GF-D8 (cell line): ENCODE data around the gene STRN.
"Not testable (repeated sequence)": the region's sequence is repeated elsewhere in the genome, so short reads cannot be mapped to it uniquely, and the experiment has no call there.

Experiments used
- DNase-seq: peaks from one replicate; lab custom pipeline; 2025; lab: John Stamatoyannopoulos, UW

STRN gene

DNA sequence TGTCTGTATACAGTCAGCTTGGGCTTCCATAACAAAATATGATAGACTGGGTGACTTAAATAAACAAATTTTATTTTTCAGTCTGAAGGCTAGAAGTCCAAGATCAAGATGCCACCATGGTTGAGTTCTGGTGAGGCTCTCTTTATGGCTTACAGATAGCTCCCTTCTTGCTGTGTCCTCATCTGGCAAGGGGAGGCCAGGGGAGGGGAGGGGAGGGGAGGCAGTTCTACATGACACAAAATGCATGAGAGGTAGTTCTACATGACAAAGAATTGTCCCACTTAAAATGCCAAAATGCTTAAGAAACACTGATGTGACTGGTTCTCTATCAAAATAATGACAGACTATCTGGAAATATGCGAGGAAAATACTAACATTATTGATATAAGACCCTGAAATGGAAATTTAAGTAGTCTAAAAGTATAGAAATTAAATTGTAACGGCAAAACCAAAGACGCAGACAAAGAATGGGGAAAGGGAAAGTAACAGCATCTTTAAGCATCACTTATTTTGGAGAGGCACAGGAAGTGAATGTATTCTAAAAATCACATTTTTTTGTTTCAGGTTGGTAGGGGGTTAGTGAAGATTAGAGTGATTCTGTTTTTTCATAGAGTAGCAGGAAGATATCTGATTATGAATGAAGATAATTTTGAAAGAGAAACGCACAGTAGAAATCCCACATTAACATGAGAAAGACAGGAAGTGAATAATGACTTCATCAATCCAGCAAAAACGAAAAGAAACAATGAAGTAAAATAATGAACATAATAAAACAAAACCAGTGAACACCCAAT is 131.4 kb downstream of the STRN start:
- no peak for DNase-seq

DNA sequence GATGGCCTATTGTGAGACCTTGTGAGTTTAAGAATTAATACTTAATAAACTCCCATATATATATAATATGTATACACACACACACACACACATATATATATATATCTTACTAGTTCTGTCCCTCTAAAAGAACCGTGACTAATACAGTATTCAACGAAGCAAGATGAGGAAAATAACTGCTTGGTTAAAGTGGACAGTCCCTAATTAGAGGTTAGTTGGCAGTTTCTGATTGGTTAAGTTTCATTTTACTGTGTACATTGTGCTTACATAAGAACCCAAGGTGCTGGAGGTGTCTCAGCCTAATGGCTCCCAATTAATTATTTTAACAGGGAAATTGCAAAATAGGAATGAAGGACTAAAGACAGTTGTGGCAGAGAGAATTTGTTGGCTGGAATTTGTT is 132.1 kb downstream of the STRN start:
- no peak for DNase-seq

DNA sequence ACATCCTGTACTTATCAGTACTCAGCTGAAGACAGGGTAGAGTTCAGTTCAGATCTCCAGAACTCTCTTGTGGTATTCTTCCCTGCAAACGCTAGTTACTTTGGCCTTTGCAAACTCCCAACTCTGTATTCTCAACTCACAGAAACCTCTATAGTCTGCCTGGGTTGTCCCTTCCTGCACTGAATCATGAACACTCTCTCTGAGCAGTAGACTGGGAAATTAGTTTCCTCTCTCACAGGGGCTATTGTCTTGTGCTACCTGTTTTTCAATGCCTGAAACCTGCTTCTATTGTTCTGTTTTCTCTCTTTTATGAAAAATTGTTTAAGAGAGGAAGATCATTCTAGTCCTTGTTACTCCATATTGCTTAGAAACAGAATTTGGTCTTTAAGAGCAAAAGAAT is 135.2 kb downstream of the STRN start:
- no peak for DNase-seq

DNA sequence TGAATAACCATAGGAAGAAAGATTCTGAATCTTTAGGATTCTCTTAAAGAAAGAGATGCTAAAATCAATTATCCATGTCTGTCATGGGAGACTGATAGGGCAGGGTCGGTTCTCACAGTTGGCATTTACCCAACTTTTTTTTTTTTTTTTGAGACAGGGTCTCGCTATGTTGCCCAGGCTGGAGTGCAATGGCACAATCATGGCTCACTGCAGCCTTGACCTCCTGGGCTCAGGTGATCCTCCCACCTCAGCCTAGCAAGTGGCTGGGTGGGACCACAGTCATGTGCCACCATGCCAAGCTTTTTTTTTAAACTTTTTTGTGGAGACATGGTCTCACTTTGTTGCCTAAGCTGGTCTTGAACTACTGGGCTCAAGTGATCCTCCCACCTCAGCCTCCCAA is 141.7 kb downstream of the STRN start:
- DNase-seq: not testable (repeated sequence)

DNA sequence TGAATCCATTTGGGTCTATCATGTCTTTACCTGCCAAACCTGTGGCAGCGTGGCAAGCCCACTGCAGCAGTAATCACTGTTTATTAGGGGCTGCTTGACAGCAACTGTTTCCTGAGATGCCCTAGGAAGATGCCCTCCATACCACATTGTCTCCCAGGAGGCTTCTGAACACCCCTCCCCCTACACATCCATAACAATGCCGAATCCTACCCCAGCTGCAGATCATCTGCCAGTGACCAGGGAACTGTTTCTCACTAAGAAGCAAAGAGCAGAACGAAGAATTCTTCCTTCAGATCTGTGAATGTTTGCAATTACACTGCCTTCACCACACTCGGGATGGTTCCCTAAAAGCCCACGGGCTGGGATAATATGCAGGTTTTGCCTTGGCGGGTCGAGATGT is 142.1 kb downstream of the STRN start:
- no peak for DNase-seq

DNA sequence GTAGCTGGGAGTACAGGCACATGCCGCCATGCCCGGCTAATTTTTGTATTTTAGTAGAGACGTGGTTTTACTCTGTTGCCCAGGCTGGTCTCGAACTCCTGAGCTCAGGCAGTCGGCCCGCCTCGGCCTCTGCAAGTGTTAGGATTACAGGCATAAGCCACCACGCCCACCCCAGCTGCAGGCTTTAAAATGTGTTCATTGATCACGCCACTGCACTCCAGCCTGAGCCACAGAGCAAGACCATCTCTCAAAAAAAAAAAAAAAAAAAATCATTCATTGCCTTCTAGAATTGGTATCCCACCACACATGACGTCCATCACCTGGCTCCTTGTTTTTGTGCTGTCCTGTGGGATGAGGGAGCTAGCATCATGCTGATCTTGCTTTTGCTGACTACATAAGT is 142.5 kb downstream of the STRN start:
- DNase-seq: no peak

DNA sequence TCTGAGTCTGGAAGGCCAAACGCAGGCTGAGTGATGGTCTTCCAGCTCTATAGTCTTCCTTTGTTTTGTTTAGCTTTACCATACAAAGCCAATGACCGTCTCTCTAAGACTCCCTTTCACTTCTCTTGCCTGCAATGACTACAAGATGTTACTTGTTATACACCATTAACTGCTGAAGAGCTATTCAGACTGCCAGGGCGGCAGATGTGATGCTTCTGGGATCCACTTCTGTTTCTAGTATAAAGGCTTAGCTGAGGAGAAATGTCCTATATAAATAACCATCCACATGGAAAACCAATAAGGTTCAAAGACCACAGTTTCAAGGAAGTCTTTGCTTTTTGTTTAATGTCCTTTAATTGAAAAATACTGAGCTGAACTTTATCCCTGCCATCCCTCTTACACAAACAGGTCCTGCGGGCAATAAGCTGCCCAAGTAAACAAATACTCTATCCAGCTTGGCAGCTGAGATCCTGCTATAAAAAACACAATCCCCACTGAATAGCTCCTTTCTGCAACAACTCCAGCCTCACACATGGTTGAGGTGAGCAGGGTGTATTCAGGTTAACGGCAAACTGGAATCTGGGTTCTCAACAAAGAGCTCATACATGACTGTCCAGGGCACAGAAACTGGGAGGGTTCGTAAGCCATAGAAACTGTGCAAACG is 145.3 kb downstream of the STRN start:
- DNase-seq: no peak

DNA sequence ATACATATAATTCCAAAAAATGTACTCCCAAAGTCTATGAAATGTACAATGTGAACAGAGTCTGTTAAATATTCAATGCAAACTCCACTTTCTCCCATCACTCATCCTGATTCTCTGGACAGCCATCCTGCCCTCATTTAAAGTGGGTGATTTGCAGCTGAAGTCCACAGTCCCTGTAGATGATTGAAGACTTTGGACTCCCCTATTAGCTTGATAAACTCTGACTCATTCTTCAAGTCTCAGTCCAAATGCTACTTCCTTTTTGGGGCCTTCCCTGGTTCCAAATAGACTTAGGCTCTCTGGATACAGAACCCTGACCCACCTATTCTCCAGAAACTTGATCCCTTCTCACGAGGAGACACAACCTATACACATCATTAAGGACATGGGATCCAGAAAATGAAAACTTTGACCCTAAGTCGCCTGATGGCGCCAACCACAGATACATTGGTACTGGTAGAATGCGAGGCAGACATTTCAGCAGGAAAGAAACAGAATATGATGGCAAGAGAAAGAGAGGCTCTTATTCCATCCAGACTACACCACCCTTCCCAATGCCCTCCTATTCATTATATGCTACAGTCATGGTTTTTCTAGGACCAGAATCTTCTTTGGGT is 147.1 kb downstream of the STRN start:
- no peak for DNase-seq

DNA sequence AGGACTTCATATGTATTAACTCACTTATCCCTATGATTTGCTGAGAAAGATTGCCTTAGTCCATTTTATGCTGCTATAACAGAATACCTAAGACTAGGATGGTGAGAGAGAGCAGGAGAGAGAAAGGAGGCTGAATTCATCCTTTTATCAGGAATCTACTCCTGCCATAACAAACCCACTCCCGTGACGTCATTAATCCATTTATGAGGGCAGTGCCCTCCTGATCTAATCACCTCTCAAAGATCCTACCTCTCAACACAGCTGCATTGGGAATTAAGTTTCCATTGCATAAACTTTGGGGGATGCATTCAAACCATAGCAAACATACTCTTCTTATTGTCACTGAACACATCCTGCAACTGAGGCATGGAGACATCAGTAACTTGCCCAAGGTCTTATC is 147.8 kb downstream of the STRN start:
- no peak for DNase-seq

DNA sequence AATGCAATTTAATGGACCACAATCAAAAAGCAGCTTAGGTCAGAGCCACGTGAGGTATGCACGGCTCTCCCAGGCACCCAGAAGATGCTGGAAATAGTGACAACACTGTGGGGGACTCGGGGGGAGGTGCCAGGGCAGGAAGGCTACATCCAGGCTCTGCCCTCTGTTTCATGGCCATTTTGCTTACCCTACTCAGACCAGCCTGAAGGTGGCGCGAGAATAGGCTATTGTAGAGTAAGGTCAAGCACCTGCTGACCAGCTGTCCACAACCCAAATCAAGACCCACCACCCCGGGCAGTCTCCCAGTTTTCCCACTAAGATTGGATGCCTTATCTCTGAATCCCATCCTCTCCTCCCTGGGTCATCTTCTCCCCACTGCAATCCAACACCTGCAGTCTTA is 154.1 kb downstream of the STRN start:
- no peak for DNase-seq

DNA sequence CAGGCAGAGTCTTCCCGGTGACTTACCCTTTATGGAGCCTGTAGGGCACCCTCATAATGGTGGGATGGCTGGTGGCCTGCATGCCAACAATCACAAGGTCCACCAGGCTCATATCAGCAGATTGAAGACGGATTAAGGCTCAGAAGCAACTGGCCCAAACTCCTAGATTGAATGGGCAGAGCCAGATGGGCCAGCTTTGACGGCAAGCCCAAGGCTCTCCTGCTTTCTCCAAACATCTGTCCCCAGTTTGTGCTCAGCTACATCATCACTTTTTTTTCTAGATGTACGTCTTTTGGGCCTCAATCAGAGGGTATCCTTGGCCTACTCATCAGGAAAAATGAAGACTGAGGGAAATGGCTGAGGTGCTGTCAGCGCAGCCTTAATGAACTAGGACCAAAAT is 155.3 kb downstream of the STRN start:
- DNase-seq: no peak

DNA sequence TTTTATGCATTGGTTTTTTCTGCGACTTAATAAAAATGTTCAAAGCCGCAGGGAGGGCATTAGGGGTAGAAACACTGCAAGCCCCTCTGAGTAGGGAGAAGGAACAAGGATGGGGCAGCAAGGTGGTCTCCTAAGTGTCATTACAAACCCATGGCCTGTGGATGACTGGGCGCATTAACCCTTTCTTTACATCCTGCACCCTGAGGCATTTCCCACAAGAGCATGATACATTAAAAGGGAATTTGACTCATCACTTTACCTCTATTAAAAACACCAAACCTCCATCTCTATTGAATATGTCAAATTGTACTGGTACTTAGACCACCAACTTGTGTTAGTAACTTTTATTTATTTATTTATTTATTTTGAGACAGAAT is 157.3 kb downstream of the STRN start:
- no peak for DNase-seq

DNA sequence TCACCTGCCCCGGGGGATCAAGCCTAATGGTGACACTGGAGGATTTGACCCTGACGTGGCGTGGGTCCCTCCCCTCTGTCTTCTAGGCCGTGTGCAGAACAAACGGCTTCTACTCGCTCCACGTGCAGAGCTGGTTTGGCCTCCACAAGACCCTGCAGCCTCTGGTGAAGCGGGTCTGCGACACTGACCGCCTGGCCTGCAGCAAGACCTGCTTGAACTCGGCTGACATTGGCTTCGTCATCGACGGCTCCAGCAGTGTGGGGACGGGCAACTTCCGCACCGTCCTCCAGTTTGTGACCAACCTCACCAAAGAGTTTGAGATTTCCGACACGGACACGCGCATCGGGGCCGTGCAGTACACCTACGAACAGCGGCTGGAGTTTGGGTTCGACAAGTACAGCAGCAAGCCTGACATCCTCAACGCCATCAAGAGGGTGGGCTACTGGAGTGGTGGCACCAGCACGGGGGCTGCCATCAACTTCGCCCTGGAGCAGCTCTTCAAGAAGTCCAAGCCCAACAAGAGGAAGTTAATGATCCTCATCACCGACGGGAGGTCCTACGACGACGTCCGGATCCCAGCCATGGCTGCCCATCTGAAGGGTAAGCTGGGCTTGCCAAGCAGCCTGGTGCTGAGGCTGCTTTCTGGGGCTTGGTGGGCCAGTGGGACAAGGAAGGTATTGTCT is 157.8 kb downstream of the STRN start:
- DNase-seq: no peak

DNA sequence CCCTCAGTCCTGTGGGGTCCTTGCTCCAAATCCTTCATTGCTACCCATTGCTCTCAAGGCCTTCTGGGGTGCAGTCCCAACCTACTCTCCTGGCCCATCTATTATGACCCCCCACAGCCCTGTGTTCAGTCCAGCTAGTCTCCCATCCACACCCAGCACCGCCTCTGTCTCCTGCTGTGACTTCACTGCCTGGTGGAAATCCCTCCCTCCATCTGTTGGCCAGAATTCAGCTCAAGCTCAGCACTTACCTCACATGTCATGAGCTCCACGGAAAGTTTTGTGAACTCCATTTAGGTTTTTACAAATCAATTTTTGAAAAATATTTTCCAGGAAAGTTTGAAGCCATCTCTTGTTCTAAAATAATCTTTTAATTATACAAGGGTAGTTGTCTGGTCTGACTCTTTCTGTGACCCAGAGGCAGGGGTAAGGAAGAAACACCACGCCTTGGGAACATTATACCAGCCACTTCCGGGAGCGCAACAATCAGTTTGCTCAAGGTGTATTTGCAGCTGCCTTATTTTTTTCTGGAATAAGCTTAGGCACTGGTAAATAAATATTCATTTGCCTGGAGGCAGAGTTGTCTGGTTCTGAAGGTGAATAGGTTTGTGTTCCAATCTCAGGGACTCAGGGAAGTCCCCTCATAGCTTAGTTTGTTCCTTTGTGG is 159.0 kb downstream of the STRN start:
- DNase-seq: no peak

DNA sequence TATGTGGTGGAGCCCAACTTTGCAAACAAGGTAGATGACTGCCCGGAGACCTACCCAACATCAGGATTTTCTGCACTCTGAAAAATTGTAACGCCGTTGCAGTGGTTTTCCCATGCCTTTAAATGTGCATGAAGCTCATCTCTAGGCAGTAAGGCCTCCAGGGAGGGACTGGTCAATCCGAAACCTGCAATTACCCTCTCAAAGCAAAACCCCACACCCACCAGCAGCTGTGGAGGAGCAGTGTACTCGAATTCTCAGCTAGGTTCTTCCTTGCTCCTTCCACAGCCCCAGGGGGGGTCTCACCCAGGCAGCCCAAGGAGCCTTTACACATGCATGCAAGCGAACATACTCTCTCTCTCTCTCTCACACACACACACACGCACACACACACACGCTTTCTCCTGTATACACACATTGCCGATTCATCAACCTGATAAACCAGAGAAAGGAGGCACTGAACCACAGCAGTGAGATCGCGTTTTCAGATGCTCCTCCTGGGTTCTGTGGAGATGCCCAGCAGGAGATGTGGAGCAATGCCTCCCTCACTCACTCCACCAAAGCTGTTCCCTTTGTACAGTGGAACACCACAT is 160.6 kb downstream of the STRN start:
- no peak for DNase-seq

DNA sequence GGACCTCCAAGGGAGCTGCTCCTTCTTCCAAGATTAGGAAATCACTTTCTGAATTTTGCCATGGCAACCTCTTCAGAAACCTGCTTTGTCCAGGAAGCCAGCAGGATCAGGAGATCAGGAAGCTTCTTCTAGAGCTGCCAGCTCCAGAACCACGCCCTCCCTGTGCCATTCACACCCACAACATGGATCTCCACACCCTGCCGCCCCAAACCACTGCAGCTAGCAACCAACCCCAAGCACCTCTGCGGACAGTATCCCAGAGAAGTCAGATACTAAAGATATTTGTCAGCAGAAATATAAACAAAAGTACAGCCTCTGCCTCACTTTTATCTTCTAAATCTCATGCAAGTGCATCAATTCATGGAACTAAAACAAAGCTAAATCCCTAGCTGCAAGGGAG is 163.4 kb downstream of the STRN start:
- no peak for DNase-seq

DNA sequence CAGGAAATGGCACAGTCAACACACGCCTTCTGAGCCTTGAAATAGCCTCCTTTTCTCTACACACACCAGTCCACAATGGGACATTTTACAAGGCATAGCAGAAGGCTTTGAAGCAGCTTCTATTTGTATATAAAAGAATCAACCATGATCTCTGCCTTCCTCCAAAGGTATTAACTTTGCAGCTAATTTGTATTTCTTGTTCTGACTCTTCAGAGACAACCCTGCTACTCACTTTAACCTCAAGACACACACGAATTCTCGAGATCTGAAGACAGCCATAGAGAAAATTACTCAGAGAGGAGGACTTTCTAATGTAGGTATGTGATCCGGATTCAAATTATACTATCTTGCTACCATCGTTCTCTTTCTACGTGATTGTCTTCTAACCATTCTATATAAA is 165.2 kb downstream of the STRN start:
- DNase-seq: no peak

DNA sequence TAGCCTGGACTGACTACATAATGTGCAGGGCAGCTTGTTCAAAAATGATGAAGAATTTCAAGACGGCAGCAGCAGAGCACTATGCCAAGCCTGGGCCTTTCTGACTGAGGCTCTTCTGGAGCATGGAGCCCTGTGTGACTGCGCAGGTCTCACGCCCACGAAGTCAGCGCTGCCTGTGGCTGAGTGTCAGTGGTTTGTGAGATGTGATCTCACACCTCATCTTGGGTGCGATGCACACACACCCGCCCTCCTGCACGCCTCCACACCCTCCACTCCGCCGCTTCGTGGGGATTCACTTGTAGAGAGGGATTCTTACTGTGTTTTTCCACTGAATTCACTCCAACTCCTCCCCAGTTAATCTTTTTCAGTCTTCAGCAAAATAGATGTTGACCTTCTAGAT is 166.0 kb downstream of the STRN start:
- no peak for DNase-seq

DNA sequence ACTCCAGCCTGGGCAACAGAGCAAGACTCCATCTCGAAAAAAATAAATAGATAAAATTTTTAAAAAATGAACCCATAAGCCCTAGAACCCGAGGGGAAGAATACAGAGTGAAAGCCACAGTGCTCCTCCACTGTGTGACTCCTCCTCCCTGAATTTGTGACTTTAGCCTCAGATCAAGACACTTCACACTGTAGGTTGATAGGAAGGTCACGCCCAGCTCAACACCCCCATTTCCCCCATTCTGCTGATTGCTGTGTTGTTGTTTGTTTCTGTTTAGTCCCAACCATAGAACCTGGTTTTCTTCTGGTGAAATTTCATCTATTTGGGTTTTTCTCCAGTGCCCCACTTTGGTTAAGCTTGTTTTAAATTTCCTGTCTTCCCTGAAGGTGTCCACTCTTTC is 167.6 kb downstream of the STRN start:
- no peak for DNase-seq

DNA sequence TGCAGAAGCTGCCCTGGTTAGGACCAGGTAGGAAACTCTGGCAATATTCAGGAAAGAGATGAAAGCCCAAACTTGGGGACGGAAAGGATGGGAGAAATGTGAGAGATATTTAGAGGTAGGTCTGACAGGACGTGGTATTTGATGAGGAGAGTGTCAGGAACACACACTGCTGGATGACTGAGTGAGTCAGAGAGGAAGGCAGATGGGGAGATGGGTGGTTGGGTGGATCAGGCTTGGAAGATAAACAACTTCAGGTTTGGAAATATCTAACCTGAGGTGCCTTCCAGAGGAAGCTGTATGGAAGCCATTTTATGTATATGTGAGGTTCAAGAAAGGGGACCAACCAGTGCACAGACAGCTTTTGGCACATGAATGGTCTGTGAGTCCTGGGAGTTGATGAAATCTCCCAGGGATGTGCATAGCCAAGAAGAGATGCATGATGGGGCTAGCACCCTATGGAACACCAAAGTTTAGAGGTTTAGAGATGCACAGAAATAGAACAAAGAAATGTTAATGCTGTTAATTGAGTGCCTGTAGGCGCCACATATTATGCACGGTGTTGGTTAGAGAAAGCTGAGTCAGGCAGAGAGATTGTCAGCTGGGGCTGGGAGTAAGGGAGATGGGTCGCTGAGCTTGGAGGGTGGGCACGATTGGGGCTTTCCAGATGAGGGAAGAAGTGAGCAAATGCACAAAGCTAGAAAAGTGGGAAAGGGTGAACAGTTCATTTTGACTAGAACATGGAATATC is 168.8 kb downstream of the STRN start:
- DNase-seq: no peak
